GM13976 (cell line): Measurements from ENCODE around the gene ARL13A.
"Not testable (repeated sequence)": the region's sequence is repeated elsewhere in the genome, so short reads cannot be mapped to it uniquely, and the experiment has no call there.

Experiments
- DNase-seq: peaks from one replicate; pipeline ENCODE4 v3.0.0; 2012; ENCODE audit warnings: low spot score
- CTCF ChIP-seq: IDR thresholded peaks from 2 replicates; pipeline ENCODE4 v1.5.1; 2012; ENCODE audit warnings: borderline replicate concordance, mild to moderate bottlenecking; ENCODE audit not compliant: insufficient read depth; ENCODE audit errors: extremely low read depth, missing control alignments, control extremely low read depth
- in situ Hi-C: fragments of 300-500 bp; cut with MboI; formaldehyde crosslinking; loops from one replicate; pipeline ENCODE4 v1.12.0; 2022; ENCODE audit warnings: low sequenced_read_pairs, mixed read lengths, inconsistent platforms; ENCODE audit not compliant: unreplicated experiment

ARL13A gene

GRCh38 chrX:100980608-100981497 lies 11.3 kb downstream of the ARL13A start:
- in situ Hi-C loops: no loop called here
- no peak for DNase-seq
- no peak for TF ChIP-seq CTCF

- DNase-seq, in situ Hi-C loops: not testable (repeated sequence)
Measured at GRCh38 chrX:100981498-100981845, 12.0 kb downstream of the ARL13A start.

GRCh38 chrX:100984818-100985217 lies 15.3 kb downstream of the ARL13A start:
- in situ Hi-C loops: no loop called here
- no peak for TF ChIP-seq CTCF
- no peak for DNase-seq

GRCh38 chrX:100990139-100990538 lies 20.6 kb downstream of the ARL13A start:
- in situ Hi-C loops: no loop called here
- TF ChIP-seq CTCF: no peak
- no peak for DNase-seq

GRCh38 chrX:100994352-100995281 lies 25.1 kb downstream of the ARL13A start:
- DNase-seq: peak; percentile 13
- TF ChIP-seq CTCF: no peak

GRCh38 chrX:100995469-100995868 lies 26.0 kb downstream of the ARL13A start:
- TF ChIP-seq CTCF: no peak
- no peak for DNase-seq
- in situ Hi-C loops: no loop called here

More at GRCh38 chrX:100994352-100995281, 25.1 kb downstream of the ARL13A start:
- in situ Hi-C loops: no loop called here
